Thoracic aorta (tissue), 2 donors: ENCODE data around the gene FHIT. TPM values are rescaled to one million over a fixed set of nuclear protein-coding genes. Genes with fewer than 3 reads are reported as not detected.

Experiments used
- ATAC-seq: fragments of 150-250 bp; one replicate; pipeline ENCODE4 v1.8.0; 2017; ENCODE audit warnings: low read depth; ENCODE audit not compliant: insufficient number of reproducible peaks, low FRiP score
- DNase-seq: peaks from one replicate; pipeline ENCODE4 v3.0.0-alpha.2; 2020; ENCODE audit warnings: low spot score
- H3K27ac ChIP-seq, 2 donors: fragments of 200-600 bp; sonication (generic); 1 replicate in 1 of 2; 2 replicates in 1 of 2; pipeline ENCODE4 v1.5.1; 2016; ENCODE audit warnings: mild to moderate bottlenecking in 2 of 2, moderate library complexity in 2 of 2
- H3K27me3 ChIP-seq: fragments of 200-600 bp; sonication (generic); replicated peaks from 2 replicates; pipeline ENCODE4 v1.6.0; 2016; ENCODE audit warnings: mild to moderate bottlenecking; ENCODE audit not compliant: insufficient read depth
- H3K36me3 ChIP-seq: fragments of 200-600 bp; sonication (generic); one replicate; pipeline ENCODE4 v1.5.1; 2016
- H3K4me1 ChIP-seq, 2 donors: fragments of 200-600 bp; sonication (generic); 1 replicate in 1 of 2; 2 replicates in 1 of 2; pipeline versions ENCODE4 v1.5.1 to v1.6.0; 2016; ENCODE audit warnings: low read depth in 2 of 2, mild to moderate bottlenecking in 1 of 2; ENCODE audit not compliant: control insufficient read depth in 1 of 2
- H3K4me3 ChIP-seq: fragments of 200-600 bp; sonication (generic); 2 replicates; pipeline ENCODE4 v1.5.1; 2016; ENCODE audit warnings: mild to moderate bottlenecking
- H3K9me3 ChIP-seq: fragments of 200-600 bp; sonication (generic); 2 replicates; pipeline ENCODE4 v1.5.1; 2016
- total RNA-seq, 2 donors: library from RNA; depleted of rRNA; stranded (reverse); fragments of >200 nt; gene quantifications; one replicate each; pipeline versions ENCODE4 v1.1.0 to v1.2.3, GENCODE V29; 2016
- TF ChIP-seq, protein P1 (sequence below): fragments of 200-600 bp; sonication (generic); IDR thresholded peaks from one replicate; pipeline ENCODE4 v1.5.1; 2019; ENCODE audit warnings: antibody characterized with exemption

FHIT gene
- total RNA-seq, 2 donors from 2014 or later, result 2.0 to 2.3 TPM

DNA sequence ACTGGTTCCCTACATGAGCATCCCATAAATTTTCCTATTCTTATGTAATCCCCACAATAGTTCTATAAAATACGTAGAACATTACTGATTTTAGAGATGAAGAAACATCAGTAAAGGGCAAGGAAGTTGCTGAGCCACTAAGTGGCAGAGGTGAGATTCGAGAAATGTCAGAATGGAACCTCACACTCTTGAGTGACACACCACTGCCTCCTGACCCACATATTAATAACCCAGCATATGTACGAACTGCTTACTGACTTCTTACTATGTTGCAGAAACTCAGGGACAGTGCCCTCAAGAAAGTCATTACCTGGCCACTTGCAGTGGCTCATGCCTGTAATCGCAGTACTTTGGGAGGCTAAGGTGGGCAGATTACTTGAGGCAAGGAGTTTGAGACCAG is 1022.4 kb downstream of the FHIT start:
- DNase-seq, result no peak
- TF ChIP-seq, protein P1, sequence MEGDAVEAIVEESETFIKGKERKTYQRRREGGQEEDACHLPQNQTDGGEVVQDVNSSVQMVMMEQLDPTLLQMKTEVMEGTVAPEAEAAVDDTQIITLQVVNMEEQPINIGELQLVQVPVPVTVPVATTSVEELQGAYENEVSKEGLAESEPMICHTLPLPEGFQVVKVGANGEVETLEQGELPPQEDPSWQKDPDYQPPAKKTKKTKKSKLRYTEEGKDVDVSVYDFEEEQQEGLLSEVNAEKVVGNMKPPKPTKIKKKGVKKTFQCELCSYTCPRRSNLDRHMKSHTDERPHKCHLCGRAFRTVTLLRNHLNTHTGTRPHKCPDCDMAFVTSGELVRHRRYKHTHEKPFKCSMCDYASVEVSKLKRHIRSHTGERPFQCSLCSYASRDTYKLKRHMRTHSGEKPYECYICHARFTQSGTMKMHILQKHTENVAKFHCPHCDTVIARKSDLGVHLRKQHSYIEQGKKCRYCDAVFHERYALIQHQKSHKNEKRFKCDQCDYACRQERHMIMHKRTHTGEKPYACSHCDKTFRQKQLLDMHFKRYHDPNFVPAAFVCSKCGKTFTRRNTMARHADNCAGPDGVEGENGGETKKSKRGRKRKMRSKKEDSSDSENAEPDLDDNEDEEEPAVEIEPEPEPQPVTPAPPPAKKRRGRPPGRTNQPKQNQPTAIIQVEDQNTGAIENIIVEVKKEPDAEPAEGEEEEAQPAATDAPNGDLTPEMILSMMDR, result no peak
- Histone ChIP-seq H3K27ac (no peak overlapping the region), H3K27me3 (no peaks in the 10 kb centered on the region), H3K4me1 (no peaks in the 10 kb centered on the region), H3K36me3 (no peaks in the 10 kb centered on the region), H3K4me3 (no peak overlapping the region), H3K9me3 (no peaks in the 10 kb centered on the region)
- no peak for ATAC-seq

DNA sequence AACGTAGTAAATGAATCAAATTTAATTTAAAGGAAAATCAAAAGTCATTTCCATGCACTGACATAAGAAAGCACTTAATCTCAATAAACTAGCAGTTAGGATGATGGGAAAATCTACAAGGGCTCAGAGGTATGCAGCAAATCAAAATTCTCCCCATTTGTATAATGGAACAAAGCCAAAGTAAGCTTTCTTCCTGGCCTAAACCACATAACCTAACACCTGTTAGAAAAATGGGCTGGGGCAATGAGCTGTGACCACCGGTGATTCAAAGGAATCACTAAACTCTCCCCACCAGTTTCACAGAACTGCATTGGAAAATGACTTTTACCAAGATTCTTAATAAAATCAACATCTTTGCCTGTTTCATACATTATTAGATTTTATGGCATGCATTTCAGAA is 1024.3 kb downstream of the FHIT start:
- TF ChIP-seq, protein P1, result no peak
- DNase-seq, result no peak
- H3K27me3 ChIP-seq, result no peaks in the 10 kb centered on the region
- H3K27ac ChIP-seq, result no peak overlapping the region
- H3K36me3 ChIP-seq, result no peaks in the 10 kb centered on the region
- ATAC-seq, result no peak
- no peaks in the 10 kb centered on the region for H3K4me1 ChIP-seq
- H3K9me3 ChIP-seq, result no peaks in the 10 kb centered on the region
- no peak overlapping the region for H3K4me3 ChIP-seq

DNA sequence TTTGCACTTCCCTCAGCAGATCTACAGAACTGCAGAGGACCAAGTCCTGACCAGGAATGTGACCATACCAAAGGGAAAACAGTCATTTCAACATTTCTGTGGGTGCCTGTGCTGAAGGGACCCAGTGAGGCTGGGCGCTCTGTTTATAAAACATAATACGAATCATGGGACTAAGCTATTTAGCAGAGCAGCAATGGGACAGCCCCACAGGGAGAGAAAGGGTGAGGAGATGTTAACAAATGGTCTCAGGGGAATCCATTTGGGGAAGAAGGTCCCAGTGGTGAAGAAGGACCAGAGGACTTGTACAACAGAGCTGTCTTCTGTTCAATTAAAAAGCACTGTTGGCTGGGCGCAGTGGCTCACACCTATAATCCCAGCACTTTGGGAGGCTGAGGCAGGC is 1025.4 kb downstream of the FHIT start:
- no peak overlapping the region for H3K27ac ChIP-seq
- H3K9me3 ChIP-seq, result no peaks in the 10 kb centered on the region
- TF ChIP-seq, protein P1, result no peak
- no peaks in the 10 kb centered on the region for H3K36me3 ChIP-seq
- H3K4me1 ChIP-seq, result no peaks in the 10 kb centered on the region
- ATAC-seq, result no peak
- no peaks in the 10 kb centered on the region for H3K27me3 ChIP-seq
- no peak for DNase-seq
- H3K4me3 ChIP-seq, result no peak overlapping the region

- Histone ChIP-seq H3K4me1 (no peaks in the 10 kb centered on the region), H3K27ac (no peak overlapping the region), H3K36me3 (no peaks in the 10 kb centered on the region), H3K9me3 (no peaks in the 10 kb centered on the region), H3K4me3 (no peak overlapping the region), H3K27me3 (no peaks in the 10 kb centered on the region)
- no peak for ATAC-seq
- TF ChIP-seq, protein P1, result no peak
- DNase-seq, result no peak
These were observed 1030.5 kb downstream of the FHIT start for GRCh38 chr3:60220768-60221167.

DNA sequence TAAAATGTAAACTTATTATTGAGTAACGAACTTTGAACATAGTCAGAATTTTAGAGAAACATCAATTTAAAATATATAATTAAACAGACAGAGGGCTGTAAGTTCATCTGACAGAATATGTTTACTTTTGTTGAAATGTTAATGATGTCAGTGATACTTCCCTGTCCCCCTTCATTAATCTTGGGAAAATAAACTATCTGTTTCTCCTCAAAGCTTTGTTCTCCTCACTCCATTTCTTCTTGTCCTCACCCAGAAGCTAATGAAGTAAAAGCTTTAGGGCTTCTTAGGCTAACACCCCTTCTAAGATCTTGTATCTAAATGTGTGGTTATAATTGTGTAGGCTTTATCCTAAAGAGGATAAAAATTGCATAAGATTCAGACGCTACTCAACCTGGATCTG is 1031.8 kb downstream of the FHIT start:
- Histone ChIP-seq H3K4me3 (no peak overlapping the region), H3K27me3 (no peaks in the 10 kb centered on the region), H3K27ac (no peak overlapping the region), H3K4me1 (no peaks in the 10 kb centered on the region), H3K9me3 (no peaks in the 10 kb centered on the region), H3K36me3 (no peaks in the 10 kb centered on the region)
- DNase-seq, result no peak
- TF ChIP-seq, protein P1, result no peak
- ATAC-seq, result no peak
